CD4-positive, alpha-beta T cell treated with Interleukin-1 beta for 1 hour (primary cell): Measurements from ENCODE around the gene ELFN1.

Experiments used
- DNase-seq, 2 donors: peaks; one replicate each; pipeline ENCODE4 v3.0.0-alpha.2; 2020 to 2022

The ELFN1 gene

DNA sequence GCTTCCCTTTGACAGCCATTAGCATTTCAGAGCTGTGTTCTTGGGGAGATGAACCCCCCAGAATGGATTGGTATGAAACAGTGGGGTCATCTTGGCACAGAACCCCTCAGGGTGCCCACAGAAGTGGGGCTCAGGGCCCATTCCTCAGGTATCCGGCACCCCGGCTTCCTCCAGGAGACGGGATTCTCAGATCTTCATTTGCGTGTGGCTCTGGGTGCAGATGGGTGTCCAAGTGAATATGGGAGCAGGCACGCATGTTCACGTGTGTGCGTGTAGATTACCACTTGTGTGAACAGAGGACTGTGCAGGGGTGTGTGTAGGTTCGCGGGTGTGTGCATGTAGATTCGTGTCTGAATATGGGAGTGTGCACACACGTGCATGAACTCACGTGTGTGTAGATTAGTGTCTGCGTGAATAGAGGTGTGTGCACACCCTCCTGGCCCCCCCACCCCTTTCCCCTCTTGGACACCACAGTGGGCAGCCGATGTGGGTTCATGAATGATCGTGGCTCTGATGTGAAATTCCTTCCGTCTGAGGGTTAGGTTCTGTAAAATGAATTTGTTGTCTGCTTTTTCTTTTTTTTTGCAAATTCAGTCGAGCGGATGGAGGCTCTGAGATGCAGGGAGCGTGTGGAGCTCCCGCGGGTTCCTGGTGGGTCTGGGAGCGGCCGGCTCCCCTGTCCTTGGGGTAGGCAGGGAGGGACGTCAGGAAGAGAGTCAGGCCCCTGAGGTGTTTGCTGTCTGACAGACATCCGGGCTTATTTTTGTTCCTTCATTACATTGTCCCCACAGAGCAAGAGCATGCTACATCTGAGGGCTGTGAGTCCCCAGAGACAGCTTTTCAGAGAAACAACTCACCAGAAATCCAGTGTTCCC is 7.4 kb downstream of the ELFN1 start:
- no peak for DNase-seq

DNA sequence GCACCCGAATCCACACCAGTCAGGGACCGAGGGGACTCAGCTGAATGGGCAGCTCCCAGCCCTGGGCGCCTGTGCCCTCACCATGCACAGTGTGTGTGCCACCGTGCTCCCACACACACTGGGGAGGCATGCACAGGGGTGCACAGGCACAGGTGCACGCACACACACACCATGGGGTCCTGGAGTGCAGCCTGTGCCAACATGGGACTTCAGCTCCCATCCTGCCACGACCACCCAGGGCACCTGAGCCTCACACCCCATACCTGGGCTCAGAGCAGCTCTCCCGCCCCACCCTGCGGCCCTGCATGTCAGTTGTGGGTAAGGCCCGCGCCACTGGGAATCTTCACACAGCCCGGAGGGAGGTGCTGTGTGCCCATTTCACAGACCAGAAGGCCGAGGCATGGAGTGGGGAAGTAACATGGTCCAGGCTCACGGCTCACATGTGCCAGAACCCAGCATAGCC is 8.0 kb downstream of the ELFN1 start:
- DNase-seq: no peak

DNA sequence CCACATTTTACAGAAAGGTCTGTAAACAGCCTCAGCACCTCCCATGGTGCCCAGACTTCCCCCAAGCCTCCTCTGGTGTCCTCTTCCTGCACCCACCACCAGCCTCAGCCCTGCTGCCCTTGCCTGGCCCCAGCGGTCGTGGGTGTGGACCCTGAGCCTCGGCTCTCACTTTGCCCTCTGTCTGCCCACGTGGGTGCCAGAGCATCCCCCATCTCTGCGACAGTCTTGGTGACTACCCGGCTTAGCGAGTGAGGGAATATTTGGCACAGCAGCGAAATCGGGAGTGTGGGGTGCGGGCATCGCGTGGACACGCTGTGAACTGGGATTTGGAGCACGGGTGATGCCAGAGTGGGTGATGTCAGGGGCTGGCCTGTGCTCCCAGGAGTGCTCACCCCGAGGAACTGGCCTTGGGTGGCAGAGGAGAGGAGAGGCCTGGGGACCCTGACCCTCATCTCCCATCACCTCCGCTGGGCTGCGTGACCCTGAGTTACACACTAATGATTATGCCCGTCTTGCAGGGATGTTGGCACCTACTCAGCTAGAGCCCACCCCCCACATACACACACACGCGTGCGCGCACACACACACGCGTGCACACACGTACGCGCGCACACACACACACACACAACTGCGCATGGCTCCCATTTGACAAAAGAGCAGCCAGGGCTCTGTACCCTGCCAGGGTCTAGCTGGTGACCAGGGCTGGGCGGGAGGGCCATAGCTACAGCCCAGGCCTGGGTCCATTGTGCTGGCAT is 8.7 kb downstream of the ELFN1 start:
- no peak for DNase-seq

DNA sequence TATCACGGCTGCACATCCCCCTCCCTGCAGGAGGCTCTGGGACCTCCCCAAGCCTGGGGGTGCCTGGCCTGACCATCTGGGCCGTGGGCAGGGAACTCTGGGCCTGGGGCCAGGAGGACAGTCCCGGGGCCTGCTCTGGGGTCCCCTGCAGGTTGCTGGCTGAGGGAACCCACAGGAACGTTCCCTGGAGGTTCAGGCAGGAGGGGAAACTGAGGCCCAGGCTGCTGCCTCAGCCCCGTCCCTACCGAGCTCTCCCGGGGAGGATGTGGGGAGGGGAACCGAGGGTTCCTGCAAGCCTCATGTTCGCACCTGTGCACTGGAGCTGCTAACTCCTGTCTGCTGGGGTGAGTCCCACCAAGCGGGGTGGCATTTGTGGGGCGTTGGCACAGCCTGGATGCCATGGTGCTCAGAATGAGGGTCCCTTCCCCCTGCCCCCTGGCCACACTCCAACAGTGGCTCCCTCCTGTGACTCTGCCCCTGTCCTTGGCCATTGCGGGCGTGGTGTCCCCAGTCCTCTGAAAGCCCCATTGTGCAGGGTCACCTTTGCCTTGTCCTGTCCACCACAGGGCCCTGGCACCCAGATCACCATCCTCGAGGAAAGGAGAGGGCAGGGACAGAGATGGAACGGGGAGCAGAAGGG is 9.4 kb downstream of the ELFN1 start:
- no peak for DNase-seq

DNA sequence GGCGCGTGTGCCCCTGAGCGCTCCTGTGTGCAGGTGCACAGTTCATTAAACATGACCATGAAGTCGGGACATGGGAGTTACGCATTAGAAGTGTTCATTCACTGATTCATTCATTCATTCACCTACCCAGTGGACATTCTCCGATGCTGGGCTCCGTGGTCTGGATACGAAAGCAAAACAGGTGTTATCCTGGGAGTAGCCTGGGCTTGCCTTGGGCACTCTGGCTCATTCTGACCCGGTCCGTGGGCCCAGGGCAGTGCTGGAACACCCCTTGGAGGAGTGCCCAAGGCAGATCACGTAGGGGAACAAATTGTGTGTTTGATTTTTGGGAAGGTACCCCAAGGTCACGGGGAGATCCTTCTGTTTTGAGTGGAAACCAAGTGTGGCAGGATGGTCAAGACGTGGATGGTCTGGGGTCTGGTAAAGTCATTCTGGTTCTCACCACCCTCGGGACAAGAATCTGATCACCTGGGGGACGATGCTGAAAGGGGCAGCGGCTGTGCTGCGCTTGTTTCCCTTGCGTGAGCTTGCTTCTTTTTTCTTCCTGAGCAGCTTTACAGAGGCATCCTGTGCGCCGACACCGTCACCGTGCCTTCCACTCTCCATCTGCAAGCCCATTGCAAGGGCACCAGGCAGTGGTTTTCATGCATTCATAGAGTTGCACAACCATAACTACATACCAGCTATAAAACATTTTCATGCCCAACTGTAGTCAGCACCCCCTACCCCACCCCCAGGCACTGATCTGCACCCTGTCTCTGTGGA is 10.1 kb downstream of the ELFN1 start:
- DNase-seq: no peak

DNA sequence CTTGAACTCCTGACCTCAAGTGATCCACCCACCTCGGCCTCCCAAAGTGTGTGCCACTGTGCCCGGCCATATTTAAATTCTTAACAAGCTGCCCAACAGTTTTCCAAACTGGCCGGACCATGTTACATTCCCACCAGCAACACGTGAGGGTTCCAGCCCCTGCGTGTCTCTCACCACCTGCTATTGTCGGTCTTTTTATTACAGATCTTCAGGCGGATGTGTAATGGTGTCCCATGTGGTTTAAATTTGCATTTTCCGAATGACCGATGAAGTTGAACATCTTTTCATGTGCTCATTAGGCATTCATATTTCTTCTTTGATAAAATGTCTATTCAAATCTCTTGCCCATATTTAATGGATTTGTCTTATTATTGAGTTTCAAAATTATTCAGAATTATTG is 11.5 kb downstream of the ELFN1 start:
- no peak for DNase-seq

DNA sequence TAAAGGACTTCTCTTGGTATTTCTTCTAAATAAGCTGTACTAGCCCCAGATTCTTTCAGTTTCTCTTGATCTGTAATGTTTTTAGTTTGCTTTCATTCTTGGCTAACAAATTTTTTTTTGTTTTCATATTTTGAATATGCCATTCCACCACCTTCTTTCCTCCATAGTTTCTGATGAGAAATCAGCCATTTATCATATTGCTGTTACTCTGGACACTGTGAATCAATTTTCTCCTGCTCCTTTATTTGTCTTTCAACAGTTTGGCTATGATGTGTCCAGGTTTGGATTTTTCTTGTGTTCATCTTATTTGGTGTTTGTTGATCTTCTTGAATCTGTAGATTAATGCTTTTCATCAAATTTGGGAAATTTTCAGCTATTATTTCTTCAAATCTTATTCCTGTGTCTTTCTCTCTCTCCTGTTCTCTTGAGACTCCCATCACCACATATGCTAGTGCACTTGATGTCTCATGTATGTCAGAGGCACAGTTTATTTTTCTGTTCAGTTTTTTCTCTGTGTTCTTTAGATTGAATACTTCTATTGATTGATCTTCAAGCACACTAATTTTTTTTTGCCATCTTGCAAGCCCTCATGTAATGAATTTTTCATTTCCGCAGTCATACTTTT is 15.0 kb downstream of the ELFN1 start:
- DNase-seq: no peak

DNA sequence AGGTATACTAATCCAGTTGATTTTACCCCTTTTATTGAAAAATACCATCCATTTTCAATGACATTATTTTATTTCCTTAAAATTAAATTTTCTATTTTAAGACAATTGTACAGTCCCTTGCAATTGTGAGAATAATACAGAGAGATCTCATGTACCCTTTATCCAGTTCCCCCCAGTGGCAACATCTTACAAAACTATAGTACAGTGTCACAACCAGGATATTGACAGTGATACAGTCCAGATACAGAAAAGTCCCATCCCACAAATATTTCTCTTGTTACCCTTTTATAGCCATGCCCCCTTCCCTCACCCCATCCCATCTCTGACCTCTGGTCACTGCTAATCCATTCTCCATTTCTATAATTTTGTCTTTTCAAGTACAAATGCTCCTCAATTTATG is 18.5 kb downstream of the ELFN1 start:
- no peak for DNase-seq

DNA sequence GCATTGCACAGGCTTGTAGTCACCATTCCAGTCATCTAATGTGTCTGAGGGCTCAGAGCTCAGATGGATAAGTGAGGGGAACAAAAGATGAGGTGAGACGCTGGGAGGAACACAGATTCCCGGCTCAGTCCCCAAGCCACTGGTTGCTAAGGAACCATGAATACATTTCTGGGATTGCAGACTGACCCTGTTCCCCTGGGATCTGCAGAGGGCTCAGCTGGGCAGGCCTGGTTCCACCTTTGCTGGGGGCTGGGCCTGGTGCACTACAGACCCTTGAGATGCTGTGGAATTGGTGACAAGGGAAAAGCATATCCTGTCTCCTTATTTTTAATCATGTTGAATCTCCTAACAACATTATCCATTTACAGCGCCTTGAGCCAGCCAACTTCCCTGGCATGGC is 19.2 kb downstream of the ELFN1 start:
- no peak for DNase-seq

DNA sequence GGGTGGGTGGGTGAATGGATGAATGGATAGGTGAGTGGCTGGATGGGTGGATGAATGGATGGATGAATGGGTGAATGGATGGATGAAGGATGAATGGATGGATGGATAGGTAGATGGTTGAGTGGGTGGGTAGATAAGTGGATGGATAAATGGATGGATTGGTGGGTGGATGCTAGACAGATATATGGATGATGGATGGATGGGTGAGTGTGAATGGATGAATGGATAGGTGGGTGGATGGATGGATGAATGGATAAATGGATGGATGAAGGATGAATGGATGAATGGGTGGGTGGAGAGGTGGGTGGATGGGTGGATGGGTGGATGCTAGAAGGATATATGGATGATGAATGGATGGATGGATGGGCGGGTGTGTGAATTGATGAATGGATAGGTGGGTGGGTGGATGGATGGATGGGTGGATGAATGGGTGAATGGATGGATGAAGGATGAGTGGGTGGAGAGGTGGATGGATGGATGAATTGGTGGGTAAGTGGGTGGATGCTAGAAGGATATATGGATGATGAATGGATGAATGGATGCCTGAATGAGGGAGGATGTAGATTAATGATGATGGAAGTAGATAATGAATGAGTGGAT is 20.4 kb downstream of the ELFN1 start:
- DNase-seq: no peak

DNA sequence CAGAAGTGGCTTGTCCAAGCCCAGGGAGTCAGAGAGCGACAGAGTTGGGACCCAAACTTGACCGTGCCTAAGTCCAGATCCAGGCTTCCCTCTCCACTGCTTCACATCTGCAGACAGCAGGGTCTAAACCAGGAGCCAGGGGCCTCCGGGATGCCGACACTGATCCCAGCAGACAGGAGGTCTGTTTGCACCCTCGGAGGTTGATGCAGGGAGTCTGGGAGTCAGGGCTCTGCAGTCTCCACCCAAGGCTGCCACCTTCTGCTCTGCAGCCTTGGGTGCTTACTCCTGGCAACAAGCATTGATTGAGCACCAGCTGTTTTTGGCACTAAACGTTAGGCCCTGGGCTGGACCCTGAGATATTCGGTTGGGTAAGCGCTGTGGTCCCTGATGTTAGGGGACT is 21.0 kb downstream of the ELFN1 start:
- DNase-seq: no peak

DNA sequence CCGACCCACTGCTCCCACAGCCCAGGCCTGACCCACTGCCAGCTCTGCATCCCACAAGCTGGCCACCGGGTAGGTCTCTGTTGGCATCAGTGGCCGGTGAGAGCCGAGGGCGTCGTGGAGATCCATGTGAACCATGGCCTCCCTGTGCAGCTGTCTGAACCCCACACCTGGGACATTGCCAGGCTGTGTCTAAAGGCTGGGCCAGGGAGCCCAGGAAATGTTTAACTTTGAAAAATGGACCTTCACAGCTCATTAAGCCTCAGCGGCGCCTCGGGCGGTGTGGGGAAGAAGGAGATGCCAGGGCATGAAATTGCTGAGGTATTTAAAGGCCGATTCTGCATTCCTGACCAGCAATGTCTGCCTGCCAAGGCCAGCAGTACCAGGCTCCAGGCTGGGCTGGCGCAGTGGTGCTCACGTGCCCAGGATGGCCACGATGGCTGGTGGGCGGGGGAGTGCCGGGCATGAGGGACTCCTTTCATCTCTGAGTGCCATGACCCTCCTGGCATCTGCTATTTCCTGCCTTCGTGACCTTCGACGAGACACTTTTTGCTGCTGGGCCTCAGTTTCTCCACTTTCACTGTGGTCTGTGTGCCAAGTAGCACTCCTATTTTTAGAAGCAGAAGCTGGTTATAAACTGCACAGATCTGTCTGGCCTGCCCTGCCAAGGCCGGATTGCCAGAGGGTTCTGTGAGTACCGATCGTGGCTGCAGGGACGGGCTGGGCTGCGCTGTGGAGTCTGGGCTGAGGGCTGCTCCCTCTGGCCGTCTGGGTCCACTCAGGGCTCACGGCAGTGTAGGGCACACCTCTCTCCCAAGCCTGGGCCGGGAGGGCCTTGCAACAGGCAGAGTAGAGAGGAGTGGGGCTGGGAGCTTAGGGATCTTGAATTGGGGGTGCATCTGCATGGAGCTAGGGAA is 21.8 kb downstream of the ELFN1 start:
- no peak for DNase-seq

DNA sequence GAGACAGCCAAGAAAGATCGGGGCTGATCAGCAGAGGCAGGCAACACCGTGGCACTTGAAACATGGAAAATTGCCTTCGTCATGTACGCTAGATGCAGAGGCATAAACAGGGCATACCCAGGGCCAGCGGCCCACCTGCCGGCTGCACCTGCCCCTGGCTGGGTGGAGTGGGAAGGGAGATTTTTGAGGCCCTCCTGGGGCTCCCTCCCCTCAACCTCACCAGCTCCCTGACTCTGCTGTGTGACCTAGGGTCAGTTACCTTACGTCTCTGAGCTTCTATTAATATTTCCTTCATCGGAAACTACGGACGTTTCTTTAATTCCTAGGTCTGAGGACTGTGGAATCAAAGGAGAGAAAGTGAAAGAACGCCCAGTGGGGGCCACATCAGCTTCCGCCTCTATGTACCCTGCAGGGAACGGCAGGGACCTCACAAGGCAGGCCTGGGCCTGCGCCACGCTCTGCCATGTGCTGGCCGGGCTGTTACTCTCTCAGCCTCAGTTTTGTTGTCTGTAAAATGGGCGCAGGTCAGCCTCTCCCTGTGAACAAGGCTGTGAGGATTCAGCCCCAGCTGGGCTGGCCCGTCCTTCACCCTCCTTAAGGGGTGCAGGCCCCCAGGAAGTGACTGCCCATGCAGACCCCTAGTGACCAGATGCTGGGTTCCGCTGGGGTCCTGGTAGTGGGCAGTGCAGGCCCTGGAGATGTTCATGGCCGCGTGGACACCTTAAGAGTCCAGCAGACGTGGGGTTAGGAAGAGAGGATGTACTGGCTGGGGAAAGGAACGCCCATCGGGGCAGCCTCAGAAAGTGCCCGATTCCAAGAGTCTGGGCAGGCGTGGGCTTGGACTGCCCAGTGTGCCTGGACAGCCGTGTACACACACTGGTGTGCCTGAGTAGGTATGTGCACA is 22.7 kb downstream of the ELFN1 start:
- no peak for DNase-seq

DNA sequence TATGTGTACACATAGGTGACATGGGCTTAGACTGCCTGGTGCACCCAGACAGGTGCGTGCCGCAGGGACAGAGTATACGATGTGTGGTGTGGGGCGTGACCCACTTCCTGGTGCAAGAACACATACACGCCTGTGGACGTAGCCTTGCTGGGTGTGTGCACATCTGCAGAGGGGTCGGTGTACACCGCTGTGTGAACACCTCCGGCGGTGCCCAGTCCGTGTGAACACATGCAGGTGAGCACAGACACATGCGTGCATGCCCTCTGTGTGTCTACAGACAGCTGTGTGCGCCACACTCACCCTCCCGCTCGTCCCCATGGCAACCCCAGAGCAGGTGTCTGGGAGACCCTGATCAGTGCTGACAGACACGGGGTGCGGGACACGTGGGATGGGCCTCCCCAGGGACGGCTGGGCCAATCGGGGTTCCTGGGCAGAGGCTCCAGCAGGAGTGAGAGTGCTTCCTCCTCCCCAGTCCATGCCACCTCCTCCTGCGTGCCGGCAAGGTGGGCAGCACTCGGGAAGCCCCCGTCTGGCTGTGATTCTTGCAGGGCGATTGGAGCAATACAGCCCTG is 23.4 kb downstream of the ELFN1 start:
- DNase-seq: no peak

DNA sequence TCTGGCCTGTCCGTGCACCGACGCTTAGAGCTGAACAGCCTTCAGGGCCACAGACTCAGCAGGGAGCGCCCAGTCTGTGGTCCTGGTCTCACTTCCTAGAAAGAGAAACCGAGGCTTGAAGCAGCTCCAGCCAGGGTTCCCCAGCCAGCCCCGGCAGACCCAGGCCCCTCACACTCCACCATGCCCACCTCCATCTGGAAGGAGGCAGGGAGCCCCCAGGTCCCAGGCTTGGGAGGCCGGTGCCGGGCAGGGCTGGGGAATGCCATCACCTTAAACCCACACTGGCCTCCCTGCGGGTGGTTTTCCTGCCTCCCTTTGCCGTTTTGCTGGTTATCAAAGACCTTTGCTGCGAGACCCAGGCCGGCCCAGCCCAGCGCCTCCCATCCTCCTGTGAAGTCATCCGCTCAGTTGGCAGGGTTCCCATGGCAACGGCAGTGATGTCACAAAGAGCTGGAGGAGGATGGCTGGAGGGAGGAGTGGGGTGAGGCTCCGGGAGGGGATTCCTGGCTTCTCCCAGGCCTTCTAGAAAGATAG is 24.0 kb downstream of the ELFN1 start:
- no peak for DNase-seq

DNA sequence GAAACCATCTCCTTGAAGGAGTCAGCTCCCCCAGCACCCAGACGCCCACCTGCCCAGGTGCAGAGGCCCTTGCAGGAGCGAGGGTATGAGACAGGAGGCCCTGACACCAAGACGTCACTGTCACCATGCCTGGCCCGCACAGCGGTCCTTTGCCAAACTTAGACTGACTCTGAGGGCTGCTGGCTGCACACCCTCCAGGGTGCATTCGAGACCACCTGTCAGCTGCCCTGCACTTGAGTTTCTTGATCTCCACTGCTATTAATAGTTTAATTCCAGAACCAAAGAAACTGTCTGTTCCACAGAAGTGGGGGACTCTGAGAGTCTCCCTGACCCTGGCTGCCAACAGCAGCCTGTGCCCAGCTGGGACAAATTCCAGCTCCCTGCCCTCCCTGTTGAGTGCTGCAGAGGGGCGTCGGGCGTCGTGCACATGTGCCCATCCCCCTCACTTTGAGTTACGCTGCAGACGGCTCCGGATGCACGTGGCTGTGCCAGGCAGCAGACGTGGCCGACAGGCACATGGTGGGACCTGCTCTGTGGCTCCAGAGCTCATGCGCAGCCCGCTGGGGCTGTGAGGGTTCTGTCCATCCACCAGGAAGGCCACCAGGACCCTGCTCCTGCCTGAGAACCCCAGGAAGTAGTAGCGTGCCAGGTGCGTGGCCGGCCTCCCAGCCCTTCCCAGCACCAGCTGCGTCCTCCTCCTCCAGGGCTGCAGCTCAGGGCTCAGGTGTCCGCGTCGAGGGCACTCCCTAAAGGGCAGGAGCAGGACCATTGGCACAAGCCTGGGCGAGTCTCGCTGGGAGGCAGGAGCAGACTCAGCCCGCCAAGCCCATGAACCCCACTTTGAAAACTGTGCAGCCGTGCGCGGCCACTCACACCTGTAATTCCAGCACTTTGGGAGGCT is 24.8 kb downstream of the ELFN1 start:
- DNase-seq: no peak

DNA sequence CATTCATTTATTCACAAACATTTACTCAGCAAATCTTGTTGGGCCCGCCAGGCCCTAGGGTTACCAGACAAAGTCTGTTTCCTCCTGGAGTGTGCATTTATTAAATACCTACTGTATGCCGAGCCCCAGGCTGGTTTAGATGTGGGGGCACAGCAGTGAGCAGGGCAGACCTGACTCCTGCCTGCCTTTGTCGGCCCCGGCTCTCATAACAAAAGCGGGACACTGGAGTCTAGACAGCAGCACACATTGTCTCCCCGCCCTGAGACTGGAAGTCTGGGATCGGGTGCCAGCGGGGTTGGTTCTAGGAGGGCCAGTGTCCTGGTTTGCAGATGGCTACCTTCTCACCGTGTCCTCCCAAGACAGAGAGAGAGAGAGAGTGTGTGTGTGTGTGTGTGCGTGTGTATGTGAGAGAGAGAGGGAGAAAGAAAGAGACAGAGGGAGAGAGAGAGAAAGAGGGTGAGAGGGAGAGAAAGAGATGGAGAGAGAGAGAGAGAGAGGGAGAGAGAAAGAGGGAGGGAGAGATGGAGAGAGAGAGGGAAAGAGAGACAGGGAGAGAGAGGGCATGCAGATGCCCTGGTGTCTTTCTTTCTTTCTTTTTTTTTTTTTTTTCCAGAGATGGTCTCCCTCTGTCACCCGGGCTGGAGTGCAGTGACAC is 25.9 kb downstream of the ELFN1 start:
- no peak for DNase-seq
